Neural cell (in vitro differentiated cells): Measurements from ENCODE around the gene ACP6. TPM values are rescaled to one million over a fixed set of nuclear protein-coding genes. Genes with fewer than 3 reads are reported as not detected.
"Not testable (repeated sequence)": the region's sequence is repeated elsewhere in the genome, so short reads cannot be mapped to it uniquely, and the experiment has no call there.

Experiments
- H2AFZ ChIP-seq: fragments of 200-600, 300-800 bp; sonication (generic), shearing (Covaris generic); 2 replicates; pipeline ENCODE4 v1.6.0; 2014; ENCODE audit warnings: low read depth, mild to moderate bottlenecking, antibody characterized with exemption, low read length, moderate library complexity
- H3F3A ChIP-seq: fragments of 200-600 bp; shearing (Covaris generic); 2 replicates; pipeline ENCODE4 v1.6.1; 2016; ENCODE audit warnings: mild to moderate bottlenecking, moderate library complexity, mixed read lengths, antibody characterized with exemption, low read length; ENCODE audit not compliant: insufficient read depth, poor library complexity, severe bottlenecking
- H3K27ac ChIP-seq: fragments of 200-600, 300-800 bp; sonication (generic), shearing (Covaris generic); 2 replicates; pipeline ENCODE4 v1.5.1; 2014; ENCODE audit warnings: mild to moderate bottlenecking, low read length, moderate library complexity
- H3K27me3 ChIP-seq: fragments of 300-800, 200-600 bp; sonication (generic), shearing (Covaris generic); 2 replicates; pipeline ENCODE4 v1.6.0; 2014; ENCODE audit warnings: mild to moderate bottlenecking, low read depth, low read length, moderate library complexity; ENCODE audit not compliant: insufficient read depth
- H3K36me3 ChIP-seq: fragments of 300-800, 200-600 bp; sonication (generic), shearing (Covaris generic); 2 replicates; pipeline ENCODE4 v1.5.1; 2014; ENCODE audit warnings: mild to moderate bottlenecking, antibody characterized with exemption, low read length, moderate library complexity; ENCODE audit not compliant: insufficient read depth
- H3K4me2 ChIP-seq: fragments of 300-800, 200-600 bp; sonication (generic), shearing (Covaris generic); 2 replicates; pipeline ENCODE4 v1.6.0; 2014; ENCODE audit warnings: mild to moderate bottlenecking, low read length
- H3K4me3 ChIP-seq: fragments of 300-800, 200-600 bp; sonication (generic), shearing (Covaris generic); 2 replicates; pipeline ENCODE4 v1.5.1; 2014; ENCODE audit warnings: mild to moderate bottlenecking, low read length, moderate library complexity
- H3K79me2 ChIP-seq: fragments of 200-600 bp; shearing (Covaris generic); replicated peaks from 2 replicates; pipeline ENCODE4 v1.6.0; 2014; ENCODE audit warnings: mild to moderate bottlenecking, low read length, moderate library complexity; ENCODE audit not compliant: insufficient read depth
- H3K9ac ChIP-seq: fragments of 300-800, 200-600 bp; sonication (generic), shearing (Covaris generic); 2 replicates; pipeline ENCODE4 v1.6.1; 2016; ENCODE audit warnings: mild to moderate bottlenecking, low read length, mixed read lengths
- H3K9me2 ChIP-seq: fragments of 200-600 bp; shearing (Covaris generic); 2 replicates; pipeline ENCODE4 v1.6.1; 2016; ENCODE audit warnings: mild to moderate bottlenecking, low read length, mixed read lengths; ENCODE audit not compliant: insufficient read depth
- H3K9me3 ChIP-seq: fragments of 200-600, 300-800 bp; sonication (generic), shearing (Covaris generic); 2 replicates; pipeline ENCODE4 v1.6.1; 2016; ENCODE audit warnings: mild to moderate bottlenecking, mixed run types, low read length, moderate library complexity, mixed read lengths
- H4K20me1 ChIP-seq: fragments of 200-600 bp; shearing (Covaris generic); 2 replicates; pipeline ENCODE4 v1.6.1; 2016; ENCODE audit warnings: mild to moderate bottlenecking, mixed run types; ENCODE audit not compliant: insufficient read depth
- CTCF ChIP-seq: fragments of 450-650 bp; IDR thresholded peaks from 2 replicates; pipeline ENCODE4 v1.5.1; 2014; ENCODE audit warnings: antibody characterized with exemption, mild to moderate bottlenecking, moderate library complexity; ENCODE audit not compliant: poor library complexity, severe bottlenecking
- EP300 ChIP-seq: fragments of 450-650 bp; conservative IDR thresholded peaks from 2 replicates; pipeline ENCODE4 v1.6.1; 2014; ENCODE audit warnings: antibody characterized with exemption, mild to moderate bottlenecking, moderate library complexity; ENCODE audit not compliant: poor library complexity, severe bottlenecking
- EZH2 ChIP-seq: fragments of 200-600, 300-800 bp; shearing (Covaris generic), sonication (generic); IDR thresholded peaks from 2 replicates; pipeline ENCODE4 v1.6.1; 2014; ENCODE audit warnings: antibody characterized with exemption, low read length, borderline replicate concordance, mild to moderate bottlenecking; ENCODE audit not compliant: insufficient read depth, poor library complexity, severe bottlenecking
- MXI1 ChIP-seq: fragments of 450-650 bp; conservative IDR thresholded peaks from 2 replicates; pipeline ENCODE4 v1.6.1; 2014; ENCODE audit warnings: antibody characterized with exemption, mild to moderate bottlenecking; ENCODE audit not compliant: poor library complexity, severe bottlenecking
- POLR2AphosphoS5 ChIP-seq: IDR thresholded peaks from 2 replicates; pipeline ENCODE4 v1.6.1; 2012
- RAD21 ChIP-seq: fragments of 450-650 bp; conservative IDR thresholded peaks from 2 replicates; pipeline ENCODE4 v1.6.1; 2014; ENCODE audit warnings: antibody characterized with exemption, mild to moderate bottlenecking, moderate library complexity
- REST ChIP-seq: IDR thresholded peaks from 2 replicates; pipeline ENCODE4 v1.6.1; 2012; ENCODE audit warnings: borderline replicate concordance
- SMC3 ChIP-seq: fragments of 450-650 bp; conservative IDR thresholded peaks from 2 replicates; pipeline ENCODE4 v1.6.1; 2014; ENCODE audit warnings: antibody characterized with exemption, mild to moderate bottlenecking, moderate library complexity; ENCODE audit not compliant: poor library complexity
- TAF1 ChIP-seq: IDR thresholded peaks from 2 replicates; pipeline ENCODE4 v1.6.1; 2012; ENCODE audit warnings: low read depth
- polyA plus RNA-seq: library from polyadenylated mRNA; depleted of rRNA; stranded (reverse); fragments of >200 nt; gene quantifications from 2 replicates; pipeline ENCODE4 v1.2.3, GENCODE V29; 2014

ACP6 gene
- polyA plus RNA-seq, 1 donor from 2014 or later: 2.9 TPM

- Histone ChIP-seq H3K4me3 (no peak overlapping the region), H3F3A (no peaks in the 10 kb centered on the region), H3K27ac (no peak overlapping the region), H3K36me3 (no peaks in the 10 kb centered on the region), H3K9me2 (no peaks in the 10 kb centered on the region), H3K27me3 (no peaks in the 10 kb centered on the region), H3K9me3 (peaks cover 7% of the 10 kb centered on the region), H3K9ac (no peak overlapping the region), H3K79me2 (no peaks in the 10 kb centered on the region), H2AFZ (no peak overlapping the region), H3K4me2 (no peak overlapping the region), H4K20me1 (no peaks in the 10 kb centered on the region)
- TF ChIP-seq CTCF: no peak
- TF ChIP-seq POLR2AphosphoS5: no peak
- TF ChIP-seq EP300: no peak
- no peak for TF ChIP-seq SMC3
- TF ChIP-seq REST: no peak
- TF ChIP-seq EZH2: no peak
- no peak for TF ChIP-seq TAF1
- TF ChIP-seq MXI1: no peak
- no peak for TF ChIP-seq RAD21
Observed at GRCh38 chr1:147683163-147683763, 12.9 kb upstream of the ACP6 start.

- H3K9ac ChIP-seq, H3K27me3 ChIP-seq, H3F3A ChIP-seq, H2AFZ ChIP-seq, H3K4me3 ChIP-seq, H3K4me2 ChIP-seq, H3K9me2 ChIP-seq, H4K20me1 ChIP-seq, H3K27ac ChIP-seq, H3K9me3 ChIP-seq, H3K36me3 ChIP-seq, H3K79me2 ChIP-seq: not testable (repeated sequence)
Observed at GRCh38 chr1:147680608-147681235, 10.4 kb upstream of the ACP6 start.

DNA sequence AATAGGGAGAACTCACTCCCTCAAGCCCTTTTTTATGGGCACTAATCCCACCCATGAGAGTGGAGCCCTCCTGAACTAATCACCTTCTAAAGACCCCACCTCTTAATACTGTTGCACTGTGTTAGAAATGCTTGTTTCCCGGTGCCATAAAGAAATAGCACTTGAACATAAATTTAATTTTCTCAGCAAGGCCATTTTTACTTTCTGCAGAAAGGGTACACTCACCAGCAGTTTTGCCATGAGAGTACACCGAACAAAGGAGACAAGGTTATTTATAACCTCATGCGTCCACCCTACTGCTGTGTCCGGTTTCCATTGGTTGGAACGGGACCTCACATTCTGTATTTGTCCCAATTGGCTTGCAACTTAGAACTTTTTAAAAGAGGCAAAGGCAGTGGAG, 7.4 kb upstream of the ACP6 start:
- H2AFZ ChIP-seq, H3K36me3 ChIP-seq, H3K9me3 ChIP-seq, H3K79me2 ChIP-seq, H3K4me2 ChIP-seq, H3K27ac ChIP-seq, H3K4me3 ChIP-seq, H3K9me2 ChIP-seq, H3K9ac ChIP-seq, H3F3A ChIP-seq, H4K20me1 ChIP-seq, H3K27me3 ChIP-seq: not testable (repeated sequence)
